Peyer's patch (tissue), 4 donors: ENCODE results near the gene SPTB. TPM values are rescaled to one million over a fixed set of nuclear protein-coding genes. Genes with fewer than 3 reads are reported as not detected.

ENCODE experiments used
- DNase-seq, 3 donors: peaks; one replicate each; pipeline ENCODE4 v3.0.0-alpha.2; 2017 to 2019
- H3K27ac ChIP-seq, 4 donors: fragments of 200-600 bp; sonication (generic); one replicate each; pipeline ENCODE4 v1.5.1; 2016 to 2019
- H3K27me3 ChIP-seq, 2 donors: fragments of 200-600 bp; sonication (generic); one replicate each; pipeline ENCODE4 v1.5.1; 2019
- H3K36me3 ChIP-seq, 3 donors: fragments of 200-600 bp; sonication (generic); one replicate each; pipeline ENCODE4 v1.5.1; 2016 to 2019
- H3K4me1 ChIP-seq, 4 donors: fragments of 200-600 bp; sonication (generic); one replicate each; pipeline ENCODE4 v1.5.1; 2016 to 2019
- H3K4me3 ChIP-seq, 4 donors: fragments of 200-600 bp; sonication (generic); 1 replicate in 3 of 4; 2 replicates in 1 of 4; pipeline ENCODE4 v1.5.1; 2016 to 2019; ENCODE audit warnings: mild to moderate bottlenecking in 1 of 4
- H3K9me3 ChIP-seq, 4 donors: fragments of 200-600 bp; sonication (generic); one replicate each; pipeline ENCODE4 v1.5.1; 2016 to 2019; ENCODE audit warnings: mild to moderate bottlenecking in 1 of 4
- POLR2A ChIP-seq, 2 donors: fragments of 450-650 bp; IDR thresholded peaks; one replicate each; pipeline ENCODE4 v1.5.1; 2017; ENCODE audit warnings: antibody characterized with exemption in 2 of 2, mild to moderate bottlenecking in 2 of 2, moderate library complexity in 2 of 2
- total RNA-seq, 4 donors: library from RNA; depleted of rRNA; stranded (reverse); fragments of >200 nt; gene quantifications; one replicate each; pipeline ENCODE4 v1.1.0, GENCODE V29; 2016
- TF ChIP-seq, protein P1 (sequence below), 6 experiments: fragments of 450-650 bp in 4 of 6; fragments of 200-600 bp in 2 of 6; sonication (generic) in 1 of 6; IDR thresholded peaks; one replicate each; pipeline ENCODE4 v1.5.1; 2017 to 2019; ENCODE audit warnings: antibody characterized with exemption in 6 of 6, mild to moderate bottlenecking in 3 of 6, moderate library complexity in 1 of 6

SPTB gene
- total RNA-seq, 4 donors from 2014 or later = 0.57 to 2.5 (median 0.94) TPM; not detected in 1

GRCh38 chr14:64732536-64733120 lies 147.1 kb downstream of the SPTB start:
- Histone ChIP-seq H3K4me1 (peaks cover 0 to 4% (median 0%) of the 10 kb centered on the region in 4 donors), H3K9me3 (no peaks in the 10 kb centered on the region)
- TF ChIP-seq, protein P1, sequence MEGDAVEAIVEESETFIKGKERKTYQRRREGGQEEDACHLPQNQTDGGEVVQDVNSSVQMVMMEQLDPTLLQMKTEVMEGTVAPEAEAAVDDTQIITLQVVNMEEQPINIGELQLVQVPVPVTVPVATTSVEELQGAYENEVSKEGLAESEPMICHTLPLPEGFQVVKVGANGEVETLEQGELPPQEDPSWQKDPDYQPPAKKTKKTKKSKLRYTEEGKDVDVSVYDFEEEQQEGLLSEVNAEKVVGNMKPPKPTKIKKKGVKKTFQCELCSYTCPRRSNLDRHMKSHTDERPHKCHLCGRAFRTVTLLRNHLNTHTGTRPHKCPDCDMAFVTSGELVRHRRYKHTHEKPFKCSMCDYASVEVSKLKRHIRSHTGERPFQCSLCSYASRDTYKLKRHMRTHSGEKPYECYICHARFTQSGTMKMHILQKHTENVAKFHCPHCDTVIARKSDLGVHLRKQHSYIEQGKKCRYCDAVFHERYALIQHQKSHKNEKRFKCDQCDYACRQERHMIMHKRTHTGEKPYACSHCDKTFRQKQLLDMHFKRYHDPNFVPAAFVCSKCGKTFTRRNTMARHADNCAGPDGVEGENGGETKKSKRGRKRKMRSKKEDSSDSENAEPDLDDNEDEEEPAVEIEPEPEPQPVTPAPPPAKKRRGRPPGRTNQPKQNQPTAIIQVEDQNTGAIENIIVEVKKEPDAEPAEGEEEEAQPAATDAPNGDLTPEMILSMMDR (IDR thresholded peaks at IDR 0.05) = no peak
- no peak for TF ChIP-seq POLR2A (IDR thresholded peaks at IDR 0.05)

DNA sequence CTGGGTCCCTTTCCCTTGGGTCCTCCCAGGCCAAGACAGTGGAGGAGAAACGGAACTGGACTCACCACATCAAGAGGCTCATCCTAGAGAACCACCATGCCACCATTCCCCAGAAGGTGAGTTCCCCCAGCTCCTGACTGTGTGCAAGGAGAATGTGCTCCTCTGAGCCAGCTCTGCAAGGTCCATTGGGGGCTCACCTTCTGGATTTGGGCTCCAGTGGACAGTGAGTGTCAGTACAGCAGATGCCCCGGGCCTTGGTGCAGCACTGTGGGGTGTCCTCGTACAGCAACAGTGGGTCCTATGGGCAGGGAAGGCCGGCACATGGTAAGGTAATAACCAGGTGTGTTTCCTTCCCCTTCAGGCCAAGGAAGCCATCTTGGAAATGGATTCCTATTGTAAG lies 147.6 kb downstream of the SPTB start:
- no peaks in the 10 kb centered on the region for H3K9me3 ChIP-seq
- peaks cover 0 to 52% (median 0%) of the 10 kb centered on the region in 3 donors for H3K36me3 ChIP-seq
- H3K4me3 ChIP-seq = no peak overlapping the region
- H3K27me3 ChIP-seq = no peaks in the 10 kb centered on the region
- no peak for TF ChIP-seq POLR2A (IDR thresholded peaks at IDR 0.05)
- TF ChIP-seq, protein P1 (IDR thresholded peaks at IDR 0.05) = no peak
- H3K27ac ChIP-seq = no peak overlapping the region
- H3K4me1 ChIP-seq = peaks cover 0 to under 1% (median 0%) of the 10 kb centered on the region in 4 donors
- peak in 1 of 3 donors; percentile 26 for DNase-seq

More at GRCh38 chr14:64732536-64733120, 147.1 kb downstream of the SPTB start:
- no peak overlapping the region for H3K4me3 ChIP-seq
- H3K27ac ChIP-seq = no peak overlapping the region
- no peaks in the 10 kb centered on the region for H3K27me3 ChIP-seq
- peak in 1 of 3 donors; percentile 38 for DNase-seq
- H3K36me3 ChIP-seq = peaks cover 0 to 58% (median 0%) of the 10 kb centered on the region in 3 donors

DNA sequence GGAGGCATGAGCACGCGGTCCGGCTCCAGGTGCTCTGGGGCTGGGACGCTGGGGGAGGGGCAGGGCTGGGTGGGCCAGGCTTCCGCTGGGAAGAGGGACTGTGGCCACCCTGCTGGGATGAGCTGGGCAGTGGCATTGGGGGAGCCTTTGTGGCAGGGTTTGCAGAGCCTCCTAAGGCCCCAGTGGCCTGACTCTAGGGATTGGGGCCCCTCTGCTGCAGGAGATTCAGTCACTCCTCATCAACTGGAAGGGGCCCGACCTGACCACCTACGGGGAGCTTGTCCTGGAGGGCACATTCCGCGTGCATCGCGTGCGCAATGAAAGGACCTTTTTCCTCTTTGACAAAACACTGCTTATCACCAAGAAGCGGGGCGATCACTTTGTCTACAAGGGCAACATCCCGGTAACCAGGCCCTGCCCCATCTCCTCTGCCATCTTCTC lies 148.5 kb downstream of the SPTB start:
- H3K36me3 ChIP-seq = peaks cover 0 to 48% (median 0%) of the 10 kb centered on the region in 3 donors

GRCh38 chr14:64730681-64731080 lies 149.0 kb downstream of the SPTB start:
- H3K27ac ChIP-seq = no peak overlapping the region
- H3K9me3 ChIP-seq = no peaks in the 10 kb centered on the region
- peak in 1 of 3 donors; percentile 24 for DNase-seq
- H3K4me3 ChIP-seq = no peak overlapping the region
- no peaks in the 10 kb centered on the region for H3K27me3 ChIP-seq
- H3K4me1 ChIP-seq = peaks cover 0 to 11% (median 2%) of the 10 kb centered on the region in 4 donors
- TF ChIP-seq POLR2A (IDR thresholded peaks at IDR 0.05) = no peak
- TF ChIP-seq, protein P1 (IDR thresholded peaks at IDR 0.05) = no peak
- peaks cover 0 to 43% (median 0%) of the 10 kb centered on the region in 3 donors for H3K36me3 ChIP-seq

More for the DNA sequence above, 148.5 kb downstream of the SPTB start:
- H3K4me3 ChIP-seq = no peak overlapping the region
- TF ChIP-seq, protein P1 (IDR thresholded peaks at IDR 0.05) = no peak
- TF ChIP-seq POLR2A (IDR thresholded peaks at IDR 0.05) = no peak
- H3K27ac ChIP-seq = no peak overlapping the region
- H3K9me3 ChIP-seq = no peaks in the 10 kb centered on the region
- peaks cover 0 to 7% (median under 1%) of the 10 kb centered on the region in 4 donors for H3K4me1 ChIP-seq
- no peaks in the 10 kb centered on the region for H3K27me3 ChIP-seq
- DNase-seq = peak in 1 of 3 donors; percentile 29

GRCh38 chr14:64730061-64730440 lies 149.7 kb downstream of the SPTB start:
- H3K27ac ChIP-seq = no peak overlapping the region
- no peaks in the 10 kb centered on the region for H3K27me3 ChIP-seq
- peaks cover 0 to 18% (median 3%) of the 10 kb centered on the region in 4 donors for H3K4me1 ChIP-seq
- peak in 1 of 3 donors; percentile 34 for DNase-seq
- TF ChIP-seq, protein P1 (IDR thresholded peaks at IDR 0.05) = no peak
- TF ChIP-seq POLR2A (IDR thresholded peaks at IDR 0.05) = no peak
- no peaks in the 10 kb centered on the region for H3K9me3 ChIP-seq
- peaks cover 0 to 43% (median 0%) of the 10 kb centered on the region in 3 donors for H3K36me3 ChIP-seq
- no peak overlapping the region for H3K4me3 ChIP-seq
